Cardiac fibroblast (primary cell): Measurements from ENCODE around the gene EFR3B.

Experiments
- DNase-seq, 2 donors: peaks; one replicate each; pipeline versions ENCODE4 v3.0.0 to v3.0.0-alpha.2; 2010; ENCODE audit warnings: low read depth in 2 of 2
- H3K4me3 ChIP-seq, 2 donors: replicated peaks in 1 of 2; 1 replicate in 1 of 2; 2 replicates in 1 of 2; pipeline ENCODE4 v1.5.1; 2011; ENCODE audit warnings: low read depth in 2 of 2, low read length in 2 of 2, mild to moderate bottlenecking in 2 of 2, moderate library complexity in 1 of 2
- TF ChIP-seq, protein P1 (sequence below): IDR thresholded peaks from one replicate; pipeline ENCODE4 v1.5.1; 2011; ENCODE audit warnings: low read depth, mild to moderate bottlenecking, low read length, inconsistent platforms

EFR3B gene

DNA sequence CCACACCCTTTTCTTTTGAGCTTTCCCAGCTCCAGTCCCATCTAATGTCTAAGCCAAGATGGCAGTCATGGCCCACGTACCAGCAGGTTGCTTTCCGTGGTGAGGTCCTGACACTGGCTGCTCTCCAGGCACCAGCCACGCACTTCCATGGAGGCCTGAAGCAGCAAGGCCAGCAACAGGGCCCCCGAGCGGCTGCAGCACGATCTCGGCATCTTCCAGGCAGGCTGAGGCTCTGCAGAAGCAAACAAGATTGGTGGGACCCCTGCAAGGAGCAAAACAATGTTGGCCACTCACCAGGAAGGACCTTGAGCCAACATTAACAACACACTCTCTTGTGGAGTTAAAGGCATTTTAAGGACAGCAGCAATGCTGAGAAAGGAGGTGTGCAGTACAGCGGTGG lies 122.7 kb downstream of the EFR3B start:
- TF ChIP-seq, protein P1, sequence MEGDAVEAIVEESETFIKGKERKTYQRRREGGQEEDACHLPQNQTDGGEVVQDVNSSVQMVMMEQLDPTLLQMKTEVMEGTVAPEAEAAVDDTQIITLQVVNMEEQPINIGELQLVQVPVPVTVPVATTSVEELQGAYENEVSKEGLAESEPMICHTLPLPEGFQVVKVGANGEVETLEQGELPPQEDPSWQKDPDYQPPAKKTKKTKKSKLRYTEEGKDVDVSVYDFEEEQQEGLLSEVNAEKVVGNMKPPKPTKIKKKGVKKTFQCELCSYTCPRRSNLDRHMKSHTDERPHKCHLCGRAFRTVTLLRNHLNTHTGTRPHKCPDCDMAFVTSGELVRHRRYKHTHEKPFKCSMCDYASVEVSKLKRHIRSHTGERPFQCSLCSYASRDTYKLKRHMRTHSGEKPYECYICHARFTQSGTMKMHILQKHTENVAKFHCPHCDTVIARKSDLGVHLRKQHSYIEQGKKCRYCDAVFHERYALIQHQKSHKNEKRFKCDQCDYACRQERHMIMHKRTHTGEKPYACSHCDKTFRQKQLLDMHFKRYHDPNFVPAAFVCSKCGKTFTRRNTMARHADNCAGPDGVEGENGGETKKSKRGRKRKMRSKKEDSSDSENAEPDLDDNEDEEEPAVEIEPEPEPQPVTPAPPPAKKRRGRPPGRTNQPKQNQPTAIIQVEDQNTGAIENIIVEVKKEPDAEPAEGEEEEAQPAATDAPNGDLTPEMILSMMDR, result no peak
- no peak overlapping the region for H3K4me3 ChIP-seq
- no peak for DNase-seq

DNA sequence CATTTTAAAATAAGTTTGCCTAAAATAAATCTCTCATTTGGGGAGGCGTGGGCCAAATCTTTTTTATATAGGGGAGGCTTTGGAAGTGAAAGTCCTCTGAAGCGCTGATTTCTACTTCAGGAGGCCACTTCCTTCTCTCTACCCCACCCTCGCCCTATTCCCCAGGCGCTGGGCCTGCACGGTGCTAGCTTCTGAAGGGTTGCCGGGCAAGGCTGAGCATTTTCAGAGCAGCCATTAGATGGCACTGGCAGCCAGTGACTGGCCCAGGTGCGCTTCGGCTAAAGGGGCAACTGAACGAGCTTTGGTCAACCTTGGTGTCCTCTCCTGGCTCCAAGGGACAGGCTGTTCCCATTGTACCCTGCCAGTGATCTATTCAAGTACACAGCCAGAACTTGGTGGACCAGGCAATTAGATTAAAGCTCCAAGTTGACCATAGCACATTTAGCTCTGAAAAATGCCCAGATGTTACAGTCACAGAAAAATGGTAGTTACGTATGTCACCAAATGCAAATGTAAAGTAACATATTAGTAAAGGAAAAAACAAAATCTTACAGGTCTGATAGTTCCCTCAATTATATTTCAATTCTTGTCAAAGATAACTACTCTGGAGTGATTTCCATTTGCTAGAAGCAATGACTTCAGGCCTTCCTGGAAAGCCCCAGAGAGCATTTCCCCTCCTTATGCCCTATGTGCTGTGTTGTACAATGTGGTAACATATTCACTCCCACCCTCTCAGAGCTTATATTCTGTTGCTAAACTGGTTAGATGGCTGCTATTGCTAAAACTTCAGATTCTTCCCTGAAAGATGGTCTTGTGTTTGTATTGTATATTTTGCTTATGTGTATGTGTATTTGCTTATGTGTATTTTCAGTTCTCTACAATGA lies 124.4 kb downstream of the EFR3B start:
- TF ChIP-seq, protein P1, result no peak
- H3K4me3 ChIP-seq, result no peak overlapping the region
- no peak for DNase-seq

- TF ChIP-seq, protein P1, result no peak
- DNase-seq, result peak in 1 of 2 donors; percentile 26
- peak within 1 kb of the TSS; percentile 32 to 33 for H3K4me3 ChIP-seq
Observed at GRCh38 chr2:25168256-25169072, 126.6 kb downstream of the EFR3B start, which contains the start of gene POMC. TSS of gene POMC (minus strand) at chr2:25168580. CDS start at chr2:25164772, 3,808 bp downstream.

DNA sequence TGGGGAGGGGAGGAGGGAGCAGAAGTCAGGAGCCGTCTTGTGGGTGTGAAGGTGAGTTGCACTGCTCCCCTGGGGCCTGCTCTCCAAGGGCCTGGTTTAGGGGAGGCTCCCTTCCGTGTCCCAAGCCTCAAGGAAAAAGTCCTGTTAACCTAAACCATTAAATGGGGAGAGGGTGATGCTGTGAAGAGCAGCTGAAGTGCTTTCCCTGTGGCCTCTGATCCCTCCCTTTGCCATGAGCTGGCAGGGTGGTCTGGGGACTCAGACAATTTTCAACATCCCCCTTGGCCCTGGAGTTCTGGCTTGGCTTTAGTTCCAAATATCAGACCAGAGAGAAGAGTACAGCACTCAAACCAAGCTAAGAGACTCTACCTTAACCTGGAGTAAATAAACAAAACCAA lies 127.2 kb downstream of the EFR3B start:
- TF ChIP-seq, protein P1, result no peak
- H3K4me3 ChIP-seq, result no peak overlapping the region
- DNase-seq, result no peak

DNA sequence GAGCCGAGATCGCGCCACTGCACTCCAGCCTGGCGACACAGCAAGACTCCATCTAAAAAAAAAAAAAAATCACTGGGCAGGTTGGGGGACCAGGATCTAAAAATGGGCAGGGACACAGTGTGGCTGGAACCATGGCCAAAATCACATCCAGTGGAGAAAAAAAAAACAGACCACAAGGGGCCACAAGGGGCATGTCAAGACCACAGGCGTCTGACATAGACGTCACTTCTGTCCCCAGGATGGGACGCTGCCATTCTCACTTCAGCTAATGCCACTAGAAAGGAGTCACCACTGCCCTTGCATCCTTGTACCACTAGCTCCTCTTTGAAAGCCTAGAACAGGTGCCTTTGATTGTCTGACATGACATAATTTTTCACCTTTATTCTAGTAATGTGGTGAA lies 129.0 kb downstream of the EFR3B start:
- TF ChIP-seq, protein P1, result no peak

DNA sequence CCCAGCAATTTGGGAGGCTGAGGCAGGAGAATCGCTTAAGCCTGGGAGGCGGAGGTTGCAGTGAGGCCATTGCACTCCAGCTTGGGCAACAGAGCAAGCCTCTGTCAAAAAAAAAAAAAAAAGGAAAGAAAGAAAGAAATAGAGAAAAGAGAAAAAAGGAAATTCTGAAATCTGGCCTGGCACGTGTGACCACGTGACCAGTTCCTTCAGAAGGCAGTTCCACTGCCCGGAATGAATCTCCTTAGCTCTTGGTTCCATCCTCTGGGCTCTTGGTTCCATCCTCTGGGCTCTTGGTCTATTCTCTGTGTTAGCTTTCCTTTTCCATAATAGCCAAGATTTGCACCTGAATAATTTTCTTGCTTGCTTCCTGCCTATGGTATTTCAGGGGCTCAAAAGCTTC lies 131.8 kb downstream of the EFR3B start:
- no peak for DNase-seq
- TF ChIP-seq, protein P1, result no peak
- H3K4me3 ChIP-seq, result no peak overlapping the region

More for the DNA sequence above, 129.0 kb downstream of the EFR3B start:
- H3K4me3 ChIP-seq, result no peak overlapping the region
- DNase-seq, result no peak
